Activated T-cell treated with anti-CD3 and anti-CD28 coated beads for 24 hours (primary cell): ENCODE data around the gene ARMS2.

Source experiments
- DNase-seq: peaks from one replicate; pipeline ENCODE4 v3.0.0-alpha.2; 2020; ENCODE audit warnings: low read depth

Gene ARMS2

DNA sequence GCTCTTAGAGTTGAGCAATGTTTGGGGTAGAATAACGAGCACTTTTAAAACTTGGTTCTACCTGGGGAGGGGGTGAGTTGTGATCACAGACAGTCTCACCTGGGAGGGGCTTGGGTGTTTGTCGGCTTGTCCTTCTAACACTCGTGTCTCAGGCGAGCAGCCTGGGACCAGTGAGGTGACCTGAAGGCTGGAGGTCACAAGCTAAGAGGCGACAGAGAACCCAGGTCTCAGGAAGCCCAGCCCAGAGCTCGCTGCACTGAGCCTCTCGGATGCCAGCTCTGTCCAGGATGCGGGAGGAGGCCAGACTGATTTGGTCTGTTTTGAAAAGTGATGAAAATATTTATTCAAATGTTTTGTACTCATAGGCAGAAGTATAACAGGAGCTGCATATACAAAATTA, 18.7 kb downstream of the ARMS2 start:
- no peak for DNase-seq

DNA sequence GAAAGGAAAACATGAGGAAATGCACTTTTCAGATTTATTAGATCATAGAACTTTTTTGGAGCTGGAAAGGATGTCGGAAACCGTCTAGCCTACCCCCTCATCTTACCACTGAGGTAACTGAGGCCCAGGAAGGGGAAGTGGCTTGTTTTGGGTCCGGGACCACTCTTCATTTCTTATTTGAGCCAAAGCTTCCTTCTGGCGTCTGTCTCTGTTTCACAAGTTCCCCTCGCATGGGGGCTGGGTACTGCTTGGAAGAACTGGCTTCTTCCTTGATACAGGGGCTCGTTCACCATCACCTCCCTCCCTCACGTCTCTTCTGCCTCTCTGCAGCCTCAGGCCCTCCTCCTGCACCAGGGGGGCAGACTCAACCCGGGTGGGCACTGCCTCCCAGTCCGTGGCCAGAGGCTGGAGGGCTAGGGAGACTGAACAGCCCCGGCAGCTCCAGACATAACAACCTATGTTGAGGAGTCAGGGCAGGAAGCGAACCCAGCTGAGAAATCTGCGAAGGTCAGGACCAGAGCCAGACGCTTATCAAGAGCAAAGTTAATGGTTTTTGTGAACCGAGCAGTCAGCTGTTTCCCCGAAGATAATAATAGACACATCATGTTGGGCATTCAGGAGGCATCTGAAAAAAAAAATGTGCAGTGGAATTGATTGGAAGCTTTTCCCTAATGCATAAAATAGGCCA, 19.8 kb downstream of the ARMS2 start:
- no peak for DNase-seq

DNA sequence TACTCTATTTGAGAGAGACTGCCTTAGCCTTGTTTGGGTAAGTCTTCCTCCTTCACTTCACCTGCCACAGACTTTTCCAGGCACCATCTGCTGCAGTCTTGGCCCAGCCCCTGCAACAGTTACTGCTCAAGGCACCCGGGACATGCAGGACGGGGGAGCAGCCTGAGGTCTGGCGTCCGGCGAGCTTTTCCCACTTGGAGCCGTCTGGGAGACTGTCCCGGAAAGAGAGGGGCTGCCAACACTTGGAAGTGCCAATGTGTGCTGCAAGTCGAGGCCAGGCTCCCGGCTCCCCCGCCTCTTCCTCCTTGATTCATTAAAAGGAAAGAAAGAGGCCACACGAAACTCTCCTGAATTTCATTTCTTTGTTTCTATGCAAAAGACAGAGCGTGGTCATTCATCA, 20.6 kb downstream of the ARMS2 start:
- no peak for DNase-seq

DNA sequence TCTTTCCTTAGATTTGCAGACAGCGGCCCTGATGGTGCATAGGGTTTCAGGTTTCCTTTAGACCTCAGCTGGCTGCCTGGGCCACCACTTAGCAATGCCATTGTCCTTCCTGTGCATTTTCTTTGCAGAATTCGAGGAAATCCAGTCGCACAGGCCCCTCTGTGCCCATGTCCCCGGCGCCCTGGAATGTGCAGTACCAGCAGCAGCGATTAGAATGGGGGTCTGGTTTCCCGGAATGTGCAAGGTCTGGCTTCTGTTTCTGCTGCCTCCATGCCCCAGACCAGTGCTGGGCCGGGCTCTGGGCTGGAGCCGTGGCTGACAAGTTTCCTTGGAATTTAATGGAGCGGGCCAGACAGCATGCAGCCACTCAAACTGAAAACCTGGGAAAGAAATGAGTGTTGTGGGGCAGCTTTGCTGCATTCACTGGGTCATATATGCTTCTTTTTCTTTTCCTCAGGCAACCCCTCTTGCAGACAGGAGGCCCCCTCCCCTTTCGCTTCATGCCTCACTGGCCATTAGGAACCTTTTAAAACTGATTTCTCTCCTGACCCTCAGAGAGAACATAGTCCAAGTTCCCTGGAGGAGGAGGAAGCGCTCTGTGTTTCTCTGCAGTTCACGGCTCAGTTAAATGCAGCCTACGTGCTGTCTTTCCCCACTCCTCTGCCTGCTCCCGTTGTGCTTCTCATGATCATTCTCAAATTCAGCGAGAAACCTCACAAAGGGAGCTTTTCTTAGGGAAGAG, 21.3 kb downstream of the ARMS2 start:
- DNase-seq: no peak

DNA sequence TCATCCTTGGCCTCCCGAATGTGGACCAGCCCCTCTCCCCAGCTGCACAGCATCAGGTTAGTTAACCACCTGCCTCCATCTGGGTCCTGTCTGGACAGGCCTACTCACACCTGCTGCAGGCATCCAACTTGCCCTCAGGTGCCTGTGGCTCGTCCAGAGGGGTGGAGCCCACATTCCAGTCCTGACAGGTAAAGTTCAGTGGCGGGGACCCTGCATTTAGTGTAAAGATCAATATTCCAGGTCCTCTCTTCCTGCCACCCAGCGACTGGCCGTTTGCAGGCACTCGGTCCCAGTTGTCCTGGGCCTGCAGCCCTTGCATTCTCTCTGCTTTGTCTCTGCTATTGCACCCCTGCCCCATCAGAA, 21.9 kb downstream of the ARMS2 start:
- no peak for DNase-seq

DNA sequence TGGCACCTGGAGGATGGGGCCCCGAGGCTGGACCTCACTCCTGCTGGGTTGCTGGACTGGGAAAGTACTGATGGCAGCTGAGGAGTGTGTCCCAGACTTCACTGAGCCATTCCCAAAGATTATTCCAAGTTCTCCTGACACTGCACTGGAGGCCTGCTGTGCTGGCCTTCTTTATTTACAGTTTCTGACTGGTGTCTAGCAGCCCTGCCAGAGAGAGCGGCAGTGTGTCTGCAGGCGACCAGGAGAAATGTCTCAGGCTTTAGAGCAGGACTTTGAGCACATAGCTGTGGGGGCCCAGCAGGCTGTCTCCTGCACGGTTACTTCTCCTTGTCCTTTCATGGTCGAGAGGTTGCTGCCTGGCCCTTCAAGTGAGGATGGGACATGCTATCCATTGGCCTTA, 23.0 kb downstream of the ARMS2 start:
- no peak for DNase-seq

DNA sequence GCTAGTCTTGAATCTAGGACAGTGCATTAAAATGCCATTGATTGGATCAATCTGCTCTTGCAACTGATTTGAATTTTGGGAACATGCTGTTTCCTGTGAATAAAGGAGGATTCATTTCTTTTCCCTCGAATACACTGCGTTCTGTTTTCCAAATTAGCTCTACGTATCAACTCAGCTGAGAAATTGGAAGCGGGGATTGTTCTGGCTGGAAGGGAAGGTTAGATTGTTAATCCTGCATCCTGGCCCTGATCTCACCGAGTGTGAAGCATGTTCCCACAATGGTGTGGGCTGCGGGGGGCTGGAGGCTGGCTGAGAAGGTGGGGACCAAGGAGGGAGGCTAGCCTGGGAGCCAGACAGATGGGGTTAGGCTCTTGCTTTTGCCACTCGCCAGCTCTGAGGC, 24.5 kb downstream of the ARMS2 start:
- no peak for DNase-seq

DNA sequence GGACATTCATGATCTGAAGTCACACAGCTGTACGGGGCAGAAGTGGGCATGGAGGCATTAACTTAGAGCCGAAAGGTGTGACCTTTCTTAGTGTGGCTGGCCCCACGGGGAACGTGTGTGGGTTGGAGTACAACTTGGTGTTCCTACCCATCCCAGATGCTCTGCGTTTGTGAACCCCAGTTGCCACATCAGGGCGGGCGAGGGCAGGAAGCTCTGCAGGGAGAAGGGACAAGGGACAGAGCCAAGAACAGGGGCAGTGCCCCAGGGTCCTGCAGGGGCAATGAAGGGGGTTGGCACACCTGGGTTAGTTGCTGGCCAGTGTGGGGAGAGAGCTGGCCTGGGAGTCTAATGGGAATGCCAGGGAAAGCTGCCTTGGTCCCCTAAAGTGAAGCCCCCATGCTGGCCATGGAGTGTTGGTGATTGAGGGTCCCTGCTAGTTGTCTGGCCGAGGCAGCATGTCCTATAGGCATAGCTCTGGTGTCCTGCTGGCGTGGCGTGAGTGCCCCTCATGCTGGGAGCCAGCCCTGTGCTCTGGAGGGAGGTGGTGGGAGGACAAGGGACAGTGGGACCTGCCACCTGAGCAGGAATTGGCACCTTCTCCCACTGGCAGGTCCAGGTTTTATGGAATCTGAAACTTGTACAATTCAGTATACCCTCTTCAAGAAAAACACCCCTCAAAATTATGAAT, 25.8 kb downstream of the ARMS2 start:
- DNase-seq: no peak

DNA sequence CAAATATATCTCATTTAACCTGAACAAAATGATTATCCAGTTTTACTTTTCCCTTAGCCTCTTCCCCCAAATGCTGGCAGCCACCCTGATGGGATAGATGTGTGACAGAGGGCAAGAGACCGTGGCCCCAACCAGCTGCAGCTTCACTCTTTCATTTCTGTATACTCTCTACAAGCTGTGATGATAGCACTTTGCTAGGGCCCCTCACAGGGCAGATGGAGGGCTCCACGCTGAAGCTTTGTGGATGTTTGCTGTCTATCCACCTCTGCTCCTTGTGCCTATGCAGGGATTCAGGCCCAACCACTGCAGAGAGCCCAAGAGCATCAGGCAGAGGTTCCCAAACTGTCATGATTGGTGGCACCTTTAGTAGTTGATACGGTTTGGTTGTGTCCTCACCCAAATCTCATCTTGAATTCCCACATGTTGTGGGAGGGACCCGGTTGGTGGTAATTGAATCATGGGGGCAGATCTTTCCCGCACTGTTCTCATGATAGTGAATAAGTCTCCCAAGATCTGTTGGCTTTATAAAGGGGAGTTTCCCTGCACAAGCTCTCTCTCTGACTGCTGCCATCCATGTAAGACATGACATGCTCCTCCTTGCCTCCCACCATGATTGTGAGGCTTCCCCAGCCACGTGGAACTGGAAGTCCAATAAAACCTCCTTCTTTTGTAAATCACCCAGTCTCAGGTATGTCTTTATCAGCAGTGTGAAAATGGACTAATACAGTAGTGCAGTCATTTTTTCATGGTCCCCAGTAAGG, 27.0 kb downstream of the ARMS2 start:
- no peak for DNase-seq

DNA sequence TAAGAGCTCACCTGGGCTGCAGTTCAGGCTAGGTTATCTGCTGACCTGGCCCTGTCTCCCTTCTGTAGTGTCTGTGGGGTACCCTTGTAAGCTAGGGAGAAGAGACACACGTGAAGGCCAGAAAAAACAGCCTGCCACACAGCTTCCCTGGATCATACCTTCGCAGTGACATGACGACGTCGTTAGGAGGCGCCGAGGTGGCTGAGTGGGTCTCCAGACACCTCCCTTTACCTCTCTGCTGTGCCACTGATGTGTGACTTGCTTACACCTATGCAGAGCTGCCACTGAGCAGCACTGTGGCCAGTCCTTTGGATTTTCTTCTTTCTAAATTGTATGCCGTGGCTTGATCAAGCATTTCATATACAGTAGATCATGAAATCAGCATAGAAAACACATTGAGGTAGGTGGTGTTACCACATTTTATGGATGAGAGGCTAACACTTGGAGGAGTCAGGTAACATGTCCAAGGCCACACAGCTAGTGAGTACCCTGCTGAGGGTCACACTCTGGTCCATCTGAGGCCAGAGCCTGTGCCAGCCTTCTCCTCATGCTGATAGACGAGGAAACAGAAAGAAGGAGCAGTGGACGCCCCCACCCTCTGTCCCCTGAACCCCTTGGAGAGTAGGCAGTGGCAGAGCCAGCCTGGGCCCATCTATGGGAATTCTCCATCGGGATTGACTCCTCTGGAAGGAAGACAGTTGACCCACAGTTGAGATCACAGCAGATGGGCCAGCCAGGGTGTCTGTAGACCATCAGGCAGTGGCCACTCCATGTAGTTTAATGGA, 30.0 kb downstream of the ARMS2 start:
- DNase-seq: no peak

DNA sequence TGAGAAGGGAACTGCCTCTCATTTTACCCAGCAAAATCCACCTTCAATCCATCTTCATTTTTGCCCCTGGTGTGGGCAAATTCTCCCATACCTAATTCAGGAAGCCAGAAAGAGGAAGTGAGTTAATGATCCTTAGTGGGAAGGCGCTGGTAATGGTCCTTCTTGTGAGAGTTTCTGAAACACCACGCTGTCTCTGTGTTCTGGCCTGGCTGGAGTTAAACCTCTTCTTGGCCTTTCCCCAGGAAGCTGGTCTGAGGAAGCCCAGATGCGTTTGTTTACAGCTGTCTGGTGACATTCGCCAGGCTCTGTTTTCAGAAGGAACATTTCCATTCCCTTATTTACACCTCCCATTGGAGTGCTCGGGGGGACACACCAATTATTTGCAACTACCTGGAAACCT, 31.2 kb downstream of the ARMS2 start:
- DNase-seq: no peak

DNA sequence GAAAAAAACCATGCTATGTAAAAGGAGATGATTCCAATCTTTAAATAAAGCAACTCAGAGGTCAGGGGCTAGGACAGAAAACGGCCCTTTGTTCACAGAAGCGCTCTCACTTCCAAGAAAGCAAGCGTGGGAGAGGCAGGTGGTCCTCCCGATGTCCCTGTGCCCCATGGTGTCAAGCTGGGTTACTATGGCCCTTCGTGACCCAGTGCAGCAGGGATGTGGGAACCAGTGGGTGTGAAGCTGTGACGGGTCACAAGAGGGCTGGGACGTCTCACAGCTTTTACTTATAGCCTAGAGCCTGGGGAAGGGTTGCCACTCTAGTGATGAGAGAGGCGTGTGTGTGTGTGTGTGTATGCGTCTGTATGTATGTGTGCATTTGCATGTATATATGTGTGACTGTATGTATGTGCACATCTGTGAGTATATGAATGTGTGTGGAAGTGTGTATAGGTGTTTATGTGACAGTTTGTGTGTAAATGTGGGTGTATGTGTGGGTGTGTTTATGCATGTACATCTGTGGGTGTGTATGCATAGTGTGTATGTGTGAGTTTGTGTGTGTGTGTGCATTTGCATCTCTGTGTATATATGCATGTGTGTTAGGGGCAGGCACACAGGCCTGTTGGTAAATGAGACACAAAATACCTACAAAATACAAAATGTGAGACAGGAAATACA, 32.1 kb downstream of the ARMS2 start:
- no peak for DNase-seq

DNA sequence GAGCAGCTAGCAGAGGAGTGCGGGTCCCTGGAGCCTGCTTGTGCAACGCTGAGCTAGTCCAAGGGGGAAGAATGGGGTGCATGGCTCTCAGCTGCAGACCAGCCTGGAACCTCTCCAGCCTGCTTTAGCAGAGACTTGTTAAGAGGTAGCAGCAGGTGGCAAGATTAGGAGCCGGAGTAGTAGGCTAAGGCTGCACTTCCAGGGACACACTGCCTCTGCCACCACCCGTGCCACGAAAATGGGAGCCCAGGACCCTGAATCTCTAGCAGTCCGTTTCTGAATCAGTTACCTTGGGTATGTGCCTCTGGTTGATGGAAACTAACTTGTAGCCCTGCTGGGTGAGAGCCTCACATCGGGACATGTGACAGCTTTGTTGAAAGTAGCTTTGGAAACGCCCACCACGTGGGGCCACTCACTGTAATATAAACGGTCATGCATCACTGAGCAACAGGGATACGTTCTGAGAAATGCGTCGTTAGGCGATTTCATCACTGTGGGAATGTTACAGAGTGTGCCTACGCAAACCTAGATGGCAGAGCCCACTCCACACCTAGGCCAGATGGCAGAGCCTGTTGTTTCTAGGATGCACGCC, 32.8 kb downstream of the ARMS2 start:
- DNase-seq: no peak

DNA sequence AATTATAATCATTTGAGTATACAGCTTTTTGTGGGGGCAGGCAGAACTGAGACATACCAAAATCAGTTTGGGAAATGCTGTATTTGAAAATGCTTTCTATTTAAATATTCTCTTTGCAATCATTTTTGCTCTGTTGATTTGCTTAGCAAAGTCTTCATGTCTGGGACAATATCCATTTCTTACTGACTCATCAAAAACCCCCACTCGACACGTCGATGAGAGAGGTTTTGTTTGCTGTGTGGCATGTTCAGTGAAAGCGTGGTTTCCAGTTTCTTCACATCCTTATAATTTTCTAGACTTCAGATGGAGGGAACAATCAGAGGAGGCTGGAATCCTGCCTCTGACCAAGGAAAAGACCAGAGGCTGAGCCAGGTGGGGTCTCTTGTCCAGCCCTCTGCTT, 35.8 kb downstream of the ARMS2 start:
- no peak for DNase-seq

DNA sequence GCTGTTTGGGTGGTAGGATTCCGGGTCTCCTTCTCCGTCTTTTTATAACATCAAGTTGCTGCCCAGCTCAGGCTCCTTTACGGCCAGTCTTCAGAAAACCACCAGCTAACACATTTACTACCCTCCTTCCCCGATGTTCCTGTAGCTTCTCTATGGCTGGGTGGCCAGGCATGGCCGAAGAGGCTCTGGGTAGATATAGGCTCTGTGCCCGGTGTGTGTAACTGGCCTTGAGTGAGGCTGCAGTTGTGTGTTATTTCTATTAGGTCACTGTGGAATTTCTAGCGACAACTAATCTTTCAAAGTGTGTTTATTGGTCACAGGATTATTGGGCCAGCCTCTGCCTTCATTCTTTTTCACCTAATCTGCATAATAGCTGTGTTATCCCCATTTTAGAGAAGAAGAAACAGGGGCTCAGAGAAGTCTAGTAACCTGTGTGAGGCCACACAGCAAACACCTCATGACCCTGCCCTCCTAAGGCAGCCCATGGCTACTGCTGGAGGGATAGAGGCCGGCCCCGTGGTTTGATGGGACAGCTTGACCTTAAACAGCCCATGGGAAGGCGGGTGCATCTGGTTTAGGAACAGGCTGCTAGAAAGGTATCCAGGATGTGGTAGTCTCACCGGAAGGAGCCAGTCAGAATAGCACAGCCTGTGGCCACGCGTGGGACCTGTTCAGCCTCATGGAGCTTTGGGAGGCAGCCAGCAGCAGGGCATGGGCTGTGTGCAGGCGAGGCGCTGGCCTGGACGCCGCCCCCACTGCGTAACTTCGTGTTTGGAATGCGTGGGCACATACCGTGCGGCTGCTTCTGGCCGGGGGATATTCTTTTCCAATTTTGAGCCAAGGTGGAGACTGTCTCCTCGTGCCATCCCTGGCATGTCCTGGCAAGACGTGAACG, 36.6 kb downstream of the ARMS2 start:
- no peak for DNase-seq

DNA sequence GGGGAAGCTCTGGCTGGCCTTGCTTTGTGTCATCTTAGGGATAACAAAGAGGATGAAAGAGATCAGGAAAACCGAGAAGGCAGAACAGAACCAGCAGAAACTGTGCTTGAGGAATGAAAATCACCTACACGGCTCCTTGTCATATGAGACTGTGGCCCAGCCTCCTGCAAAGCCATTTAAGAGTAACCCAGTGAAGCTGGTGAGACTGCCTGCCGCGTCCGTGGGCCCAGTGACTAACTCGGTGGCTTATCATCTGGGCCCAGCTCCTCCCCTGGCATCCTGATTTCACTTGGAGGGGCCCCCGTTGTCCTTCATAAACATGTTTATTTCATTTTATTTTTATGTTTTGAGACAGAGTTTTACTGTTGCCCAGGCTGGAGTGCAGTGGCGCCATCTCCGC, 37.6 kb downstream of the ARMS2 start:
- no peak for DNase-seq

DNA sequence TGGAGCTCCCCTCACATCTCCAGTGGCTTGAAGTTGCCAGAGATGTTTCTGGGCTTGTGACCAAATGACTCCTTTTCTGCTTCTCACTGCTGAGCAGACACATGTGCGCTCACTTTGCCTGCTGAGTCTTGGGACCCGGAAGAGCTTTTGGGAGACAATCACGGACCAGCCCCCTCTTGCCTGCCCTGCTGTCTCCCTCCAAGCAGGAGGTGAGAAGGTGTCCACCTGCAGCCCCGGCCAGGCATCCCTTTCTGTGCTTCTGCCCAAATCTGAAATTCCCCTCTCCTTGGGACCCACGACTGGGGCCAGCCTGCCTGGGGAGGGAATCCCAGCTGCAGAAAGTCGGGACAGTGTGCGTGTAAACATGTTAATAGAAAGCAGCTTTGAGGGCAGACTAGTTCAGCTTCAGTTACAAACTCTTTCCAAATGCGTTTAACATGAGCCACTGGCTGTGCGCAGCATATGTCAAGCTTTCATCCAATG, 38.6 kb downstream of the ARMS2 start:
- no peak for DNase-seq

DNA sequence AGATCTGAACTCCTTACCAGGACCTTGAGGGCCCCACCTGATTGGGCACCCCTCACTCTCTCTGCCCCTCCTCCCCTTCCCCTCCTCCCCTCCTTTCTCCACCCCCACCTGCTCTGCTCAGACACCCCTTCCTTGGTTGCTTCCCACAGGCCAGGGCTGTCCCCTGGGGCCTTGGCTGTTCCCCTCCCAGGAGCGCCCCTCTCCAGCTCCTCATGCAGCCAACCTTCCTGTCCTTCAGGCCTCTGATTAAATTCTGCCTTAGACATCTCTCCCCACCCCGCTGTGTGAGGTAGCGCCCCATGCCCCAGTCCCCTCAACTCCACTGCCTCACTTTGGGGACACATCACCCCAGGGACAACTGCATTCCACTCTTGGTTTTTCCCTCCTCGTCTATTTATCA, 39.3 kb downstream of the ARMS2 start:
- no peak for DNase-seq

DNA sequence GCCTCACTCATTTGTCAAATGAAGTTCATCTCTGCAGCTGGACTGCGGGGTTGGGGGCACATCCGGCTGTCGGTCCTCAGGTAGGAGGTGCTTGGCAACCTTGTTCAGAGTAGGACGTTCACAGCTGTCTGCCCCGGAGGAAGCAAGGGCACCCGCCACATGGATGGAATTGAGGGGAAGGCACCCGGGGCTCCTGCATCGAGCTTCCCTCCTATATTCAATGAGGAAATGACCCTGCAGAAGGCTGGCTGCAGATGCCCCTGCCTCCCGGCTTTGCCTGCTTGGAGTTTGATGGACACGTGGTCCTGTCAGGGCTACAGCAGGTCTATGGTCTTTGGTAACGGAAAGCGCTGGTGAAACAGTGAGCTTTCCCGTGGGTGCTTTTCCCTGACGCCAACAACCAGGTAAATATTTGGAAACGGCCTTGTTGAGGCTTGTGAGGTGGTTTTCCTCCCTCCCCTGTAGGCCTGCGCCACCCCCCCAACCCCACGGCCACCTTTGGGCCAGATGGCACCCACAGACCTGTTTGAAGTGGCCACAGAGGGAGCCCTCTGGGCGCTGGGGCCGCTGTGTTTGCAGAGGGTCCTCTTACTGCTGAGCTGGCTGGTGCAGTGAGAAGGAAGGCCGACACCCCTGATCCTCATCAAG, 39.8 kb downstream of the ARMS2 start:
- no peak for DNase-seq
